ELF-1 (cell line): ENCODE results near the gene JSRP1.

Experiments used
- DNase-seq: peaks from one replicate; pipeline ENCODE4 v3.0.0-alpha.2; 2016; ENCODE audit warnings: low read depth, low spot score

JSRP1 gene

GRCh38 chr19:2232286-2233151, 23.7 kb downstream of the JSRP1 start:
- no peak for DNase-seq

DNA sequence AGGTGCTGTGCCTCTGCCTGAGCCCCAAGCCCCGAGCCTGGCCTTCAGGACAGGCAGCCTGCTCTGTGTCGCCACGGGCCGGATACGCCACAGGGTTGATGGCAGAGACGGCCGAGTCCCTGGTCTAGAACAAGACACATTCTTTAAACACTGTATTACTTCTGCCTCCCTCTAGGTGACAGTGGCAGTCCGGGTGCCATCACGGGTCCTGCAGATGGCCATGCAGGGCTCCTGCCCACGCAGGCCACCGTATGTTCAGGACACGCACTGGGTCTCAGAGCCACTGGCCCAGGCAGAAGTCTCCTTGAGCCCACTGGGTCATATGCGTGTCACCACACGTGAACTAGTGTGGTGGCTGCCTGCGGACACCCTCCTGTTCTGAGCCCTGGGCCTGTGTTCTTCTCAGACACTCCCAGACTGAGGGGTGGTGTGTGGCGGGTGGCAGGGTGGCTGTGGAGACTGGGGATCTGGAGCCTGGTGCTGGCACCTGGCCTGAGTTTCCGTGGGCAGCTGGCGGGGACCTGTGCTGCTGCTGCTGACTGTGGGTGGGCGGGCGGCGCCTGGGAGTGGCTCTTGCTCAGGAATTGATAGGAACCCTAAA, 24.5 kb downstream of the JSRP1 start:
- DNase-seq = no peak

- no peak for DNase-seq
These were observed 25.2 kb downstream of the JSRP1 start for GRCh38 chr19:2230807-2231533.

- no peak for DNase-seq
These were observed 26.1 kb downstream of the JSRP1 start for GRCh38 chr19:2230033-2230531.

GRCh38 chr19:2229103-2230032, 26.8 kb downstream of the JSRP1 start:
- no peak for DNase-seq

- no peak for DNase-seq
These were observed 27.8 kb downstream of the JSRP1 start for GRCh38 chr19:2228157-2229030.

- DNase-seq = peak; percentile 80
These were observed 28.6 kb downstream of the JSRP1 start for GRCh38 chr19:2227415-2228156.

- DNase-seq = peak; percentile 53
These were observed 29.3 kb downstream of the JSRP1 start for GRCh38 chr19:2226840-2227360.

DNA sequence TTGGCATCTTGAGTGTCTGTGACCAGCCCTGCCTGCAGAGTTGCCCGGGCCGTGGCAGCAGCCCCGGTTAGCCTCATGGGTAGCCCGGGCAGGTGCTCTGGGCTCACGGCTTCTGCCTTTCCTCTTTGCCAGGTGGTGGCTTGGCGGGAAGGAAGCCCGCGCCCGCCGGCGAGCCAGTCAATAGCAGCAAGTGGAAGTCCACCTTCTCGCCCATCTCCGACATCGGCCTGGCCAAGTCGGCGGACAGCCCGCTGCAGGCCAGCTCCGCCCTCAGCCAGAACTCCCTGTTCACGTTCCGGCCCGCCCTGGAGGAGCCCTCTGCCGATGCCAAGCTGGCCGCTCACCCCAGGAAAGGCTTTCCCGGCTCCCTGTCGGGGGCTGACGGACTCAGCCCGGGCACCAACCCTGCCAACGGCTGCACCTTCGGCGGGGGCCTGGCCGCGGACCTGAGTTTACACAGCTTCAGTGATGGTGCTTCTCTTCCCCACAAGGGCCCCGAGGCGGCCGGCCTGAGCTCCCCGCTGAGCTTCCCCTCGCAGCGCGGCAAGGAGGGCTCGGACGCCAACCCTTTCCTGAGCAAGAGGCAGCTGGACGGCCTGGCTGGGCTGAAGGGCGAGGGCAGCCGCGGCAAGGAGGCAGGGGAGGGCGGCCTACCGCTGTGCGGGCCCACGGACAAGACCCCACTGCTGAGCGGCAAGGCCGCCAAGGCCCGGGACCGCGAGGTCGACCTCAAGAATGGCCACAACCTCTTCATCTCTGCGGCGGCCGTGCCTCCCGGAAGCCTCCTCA, 30.0 kb downstream of the JSRP1 start:
- no peak for DNase-seq

DNA sequence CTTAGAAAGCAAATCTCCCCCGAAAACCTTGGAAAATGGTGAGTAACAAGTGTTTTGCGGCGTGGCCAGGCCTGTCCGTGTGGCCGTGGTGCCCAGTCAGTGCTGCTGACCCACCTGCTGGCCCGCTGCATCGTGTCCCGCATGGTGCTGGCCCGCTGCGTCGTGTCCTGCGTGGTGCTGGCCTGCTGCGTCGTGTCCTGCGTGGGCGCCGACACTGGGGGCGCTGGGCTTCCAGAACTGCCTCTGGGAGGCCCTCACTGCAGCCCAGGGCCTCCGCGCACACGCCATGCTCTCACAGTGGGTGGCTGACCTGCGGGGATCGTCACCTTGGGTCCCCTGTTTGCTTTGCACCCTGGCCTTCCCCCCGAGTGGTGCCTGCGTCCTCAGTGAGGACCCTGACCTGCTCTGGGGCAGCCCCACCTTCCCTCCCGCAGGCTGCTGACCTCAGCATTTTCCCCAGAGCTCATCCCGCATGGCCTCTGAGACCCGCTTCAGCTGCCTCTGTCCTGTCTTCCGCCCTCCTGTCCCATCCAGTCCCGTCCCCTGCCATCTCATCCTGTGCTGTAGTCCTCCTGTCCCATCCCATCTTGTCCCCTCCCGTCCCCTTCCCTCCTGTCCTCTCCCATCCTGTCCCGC, 30.7 kb downstream of the JSRP1 start:
- DNase-seq = no peak

DNA sequence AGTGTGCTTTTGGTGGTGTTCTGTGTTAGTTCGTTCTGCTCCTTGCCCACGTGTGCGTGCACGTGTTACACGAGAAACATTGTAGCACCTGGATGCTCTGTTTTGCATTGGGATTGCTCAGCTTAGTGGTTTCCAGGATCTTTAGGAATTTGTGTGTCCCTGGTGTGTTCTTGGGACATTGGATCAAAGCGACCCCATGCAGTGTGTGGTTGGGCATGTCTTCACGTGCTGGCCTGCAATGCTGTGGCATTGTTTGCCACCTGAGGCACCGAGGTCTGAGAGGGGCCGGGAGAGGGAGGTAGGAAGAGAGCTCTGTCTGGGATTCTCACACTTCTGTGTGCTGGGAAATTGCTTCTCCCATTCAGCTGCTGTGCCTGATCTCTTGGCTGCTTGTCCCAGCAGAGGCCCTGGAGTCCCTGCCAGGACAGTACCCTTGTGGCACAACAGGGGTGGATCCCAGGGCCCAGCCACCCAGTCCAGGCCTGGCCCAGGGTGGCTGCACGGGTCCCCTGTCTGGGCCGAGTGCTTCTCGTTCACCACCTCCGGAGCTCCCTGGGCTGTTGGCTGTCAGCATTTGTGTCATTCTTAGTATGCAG, 31.4 kb downstream of the JSRP1 start:
- DNase-seq = no peak

DNA sequence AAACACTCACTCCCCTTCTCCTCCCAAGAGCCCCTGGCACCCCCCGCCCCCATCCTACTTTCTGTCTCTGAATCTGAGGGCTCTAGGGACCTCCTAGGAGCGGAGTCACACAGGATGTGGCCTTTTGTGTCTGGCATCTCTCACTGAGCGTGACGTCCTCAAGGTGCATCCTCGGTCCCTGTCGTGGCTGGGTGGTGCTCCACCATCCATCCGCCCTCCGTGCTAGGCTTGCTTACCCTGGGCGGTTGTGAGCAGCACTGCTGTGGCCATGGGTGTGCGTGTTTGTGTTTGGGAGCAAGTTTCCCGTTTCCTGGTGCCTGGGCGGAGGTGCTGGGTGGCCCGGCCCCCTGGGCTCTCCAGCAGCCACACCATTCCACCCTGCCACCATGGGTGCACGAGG, 32.3 kb downstream of the JSRP1 start:
- DNase-seq = no peak

DNA sequence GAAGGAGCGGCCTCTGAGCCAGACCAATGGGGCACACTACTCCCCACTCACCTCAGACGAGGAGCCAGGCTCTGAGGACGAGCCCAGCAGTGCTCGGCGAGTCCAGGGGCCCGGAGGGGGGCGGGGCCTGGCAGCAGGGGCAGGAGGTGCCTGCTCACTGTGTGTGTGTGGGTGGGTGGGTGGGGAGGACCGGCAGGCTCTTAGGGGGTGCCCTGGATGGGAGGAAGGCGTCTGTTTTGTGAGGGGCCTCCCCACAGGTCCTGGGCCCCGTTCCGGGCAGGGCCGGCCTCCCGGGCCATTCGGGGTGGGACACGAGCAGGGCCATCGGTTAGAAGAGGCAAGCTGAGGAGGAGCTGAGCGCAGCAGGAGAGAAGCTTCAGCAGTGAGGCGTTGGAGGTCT, 32.8 kb downstream of the JSRP1 start:
- DNase-seq = no peak

GRCh38 chr19:2221918-2222317, 34.3 kb downstream of the JSRP1 start:
- DNase-seq = no peak

GRCh38 chr19:2221250-2221831, 34.9 kb downstream of the JSRP1 start:
- no peak for DNase-seq

DNA sequence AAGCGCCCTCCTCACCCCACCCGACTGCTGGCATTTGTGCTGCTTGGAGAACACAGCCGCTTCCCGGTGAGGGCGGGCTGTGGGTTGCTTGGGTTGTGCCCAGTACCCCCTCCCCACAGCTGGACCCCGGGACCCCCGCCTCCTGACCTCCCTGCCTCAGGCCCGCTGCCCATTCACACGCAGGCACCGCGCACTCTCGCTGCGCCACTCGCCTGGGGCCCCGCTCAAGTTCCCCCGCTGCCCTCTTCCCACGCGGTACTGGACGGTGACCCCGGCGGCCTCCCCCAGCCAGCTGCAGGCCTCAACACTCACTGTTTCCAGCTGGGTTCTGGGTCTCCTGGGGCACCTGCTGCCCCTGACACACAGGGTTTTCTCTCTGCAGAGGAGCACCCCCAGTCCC, 36.5 kb downstream of the JSRP1 start:
- no peak for DNase-seq

- DNase-seq = no peak
These were observed 38.6 kb downstream of the JSRP1 start for GRCh38 chr19:2217591-2217990.
